Measurements from ENCODE around the gene PHLDB1. TPM values are rescaled to one million over a fixed set of nuclear protein-coding genes. Genes with fewer than 3 reads are reported as not detected.

PHLDB1 gene
- total RNA-seq, 2 donors from 2014 or later, result 60.1 to 88.6 TPM

DNA sequence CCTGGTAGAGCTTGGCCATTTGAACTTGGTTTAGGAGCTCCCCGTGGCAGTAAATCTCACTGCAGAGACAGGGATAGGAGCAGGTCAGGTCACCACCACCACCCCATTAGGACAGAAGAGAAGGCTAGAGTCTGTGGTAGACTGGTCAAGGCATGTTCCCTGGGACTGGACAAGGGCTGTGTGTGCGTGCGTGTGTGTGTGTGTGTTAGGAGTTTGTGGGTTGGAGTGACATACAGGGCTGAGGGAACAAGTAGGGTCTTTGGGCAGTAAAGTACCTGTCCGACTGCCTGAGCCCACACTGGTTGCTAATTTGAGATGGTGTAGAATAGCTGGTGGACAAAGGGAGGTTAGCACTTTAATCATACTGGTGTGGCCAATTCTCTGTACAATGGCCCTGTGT, 56.0 kb downstream of the PHLDB1 start:
- Histone ChIP-seq H3K27me3 (no peaks in the 10 kb centered on the region), H3K36me3 (no peaks in the 10 kb centered on the region), H3K9ac (ENCODE audit: low read depth in 2 of 2, low read length in 2 of 2) (no peak overlapping the region), H3K27ac (no peak overlapping the region), H3K9me3 (no peaks in the 10 kb centered on the region), H3K4me3 (no peak overlapping the region), H3K4me1 (peaks cover 4% of the 10 kb centered on the region)
- TF ChIP-seq, protein P1, sequence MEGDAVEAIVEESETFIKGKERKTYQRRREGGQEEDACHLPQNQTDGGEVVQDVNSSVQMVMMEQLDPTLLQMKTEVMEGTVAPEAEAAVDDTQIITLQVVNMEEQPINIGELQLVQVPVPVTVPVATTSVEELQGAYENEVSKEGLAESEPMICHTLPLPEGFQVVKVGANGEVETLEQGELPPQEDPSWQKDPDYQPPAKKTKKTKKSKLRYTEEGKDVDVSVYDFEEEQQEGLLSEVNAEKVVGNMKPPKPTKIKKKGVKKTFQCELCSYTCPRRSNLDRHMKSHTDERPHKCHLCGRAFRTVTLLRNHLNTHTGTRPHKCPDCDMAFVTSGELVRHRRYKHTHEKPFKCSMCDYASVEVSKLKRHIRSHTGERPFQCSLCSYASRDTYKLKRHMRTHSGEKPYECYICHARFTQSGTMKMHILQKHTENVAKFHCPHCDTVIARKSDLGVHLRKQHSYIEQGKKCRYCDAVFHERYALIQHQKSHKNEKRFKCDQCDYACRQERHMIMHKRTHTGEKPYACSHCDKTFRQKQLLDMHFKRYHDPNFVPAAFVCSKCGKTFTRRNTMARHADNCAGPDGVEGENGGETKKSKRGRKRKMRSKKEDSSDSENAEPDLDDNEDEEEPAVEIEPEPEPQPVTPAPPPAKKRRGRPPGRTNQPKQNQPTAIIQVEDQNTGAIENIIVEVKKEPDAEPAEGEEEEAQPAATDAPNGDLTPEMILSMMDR (IDR thresholded peaks at IDR 0.05), result no peak
- intact Hi-C loops (cut with DNase I), result no loop called here
- DNase-seq, result no peak

DNA sequence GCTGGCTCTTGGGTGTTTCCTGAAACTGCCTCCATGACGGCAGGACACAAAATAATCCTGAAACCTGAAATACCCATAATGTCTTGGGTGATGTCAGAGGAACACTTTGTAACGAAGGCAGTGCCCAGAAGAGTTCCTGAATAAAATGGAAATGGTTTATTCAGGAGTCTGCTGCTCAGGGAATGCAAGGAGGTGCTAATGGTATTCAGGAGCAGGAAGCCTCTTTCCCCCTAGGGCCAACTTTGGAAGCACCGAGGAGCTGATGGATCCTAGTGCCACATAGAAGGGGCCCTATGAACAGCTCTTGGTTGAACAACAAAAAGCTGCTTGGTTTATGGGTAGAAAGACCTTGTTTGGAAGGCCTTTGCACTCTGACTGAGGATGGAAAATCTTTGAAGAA, 56.5 kb downstream of the PHLDB1 start:
- DNase-seq, result no peak
- H3K27me3 ChIP-seq, result no peaks in the 10 kb centered on the region
- no peak overlapping the region for H3K27ac ChIP-seq
- H3K9ac ChIP-seq (ENCODE audit: low read depth in 2 of 2, low read length in 2 of 2), result no peak overlapping the region
- TF ChIP-seq, protein P1 (IDR thresholded peaks at IDR 0.05), result no peak
- intact Hi-C loops (cut with DNase I), result no loop called here
- H3K9me3 ChIP-seq, result no peaks in the 10 kb centered on the region
- H3K36me3 ChIP-seq, result no peaks in the 10 kb centered on the region
- H3K4me1 ChIP-seq, result peaks cover 4% of the 10 kb centered on the region
- H3K4me3 ChIP-seq, result no peak overlapping the region

DNA sequence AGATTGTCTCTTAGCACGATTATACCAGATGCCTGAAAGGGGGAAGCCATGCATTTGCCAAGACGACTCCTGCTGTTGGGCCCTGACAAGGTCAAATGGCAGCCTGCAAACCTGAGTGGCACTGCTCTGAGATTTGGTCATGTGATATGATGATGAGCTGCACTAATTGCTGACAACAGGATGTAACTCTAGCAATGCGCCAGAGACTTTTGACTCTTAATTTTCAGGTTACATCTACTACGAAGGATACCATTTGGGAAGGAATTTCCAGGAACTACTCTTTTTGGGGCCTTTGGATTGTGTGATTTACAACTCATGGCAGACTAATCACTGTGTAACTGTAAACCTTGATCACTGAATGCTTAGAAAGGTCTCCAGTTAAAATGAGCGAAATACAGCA, 59.0 kb downstream of the PHLDB1 start:
- no peaks in the 10 kb centered on the region for H3K4me1 ChIP-seq
- no peak overlapping the region for H3K27ac ChIP-seq
- no peak for DNase-seq
- TF ChIP-seq, protein P1 (IDR thresholded peaks at IDR 0.05), result no peak
- no peak overlapping the region for H3K9ac ChIP-seq (ENCODE audit: low read depth in 2 of 2, low read length in 2 of 2)
- H3K4me3 ChIP-seq, result no peak overlapping the region
- no peaks in the 10 kb centered on the region for H3K36me3 ChIP-seq
- intact Hi-C loops (cut with DNase I), result no loop called here
- no peaks in the 10 kb centered on the region for H3K9me3 ChIP-seq
- no peaks in the 10 kb centered on the region for H3K27me3 ChIP-seq

DNA sequence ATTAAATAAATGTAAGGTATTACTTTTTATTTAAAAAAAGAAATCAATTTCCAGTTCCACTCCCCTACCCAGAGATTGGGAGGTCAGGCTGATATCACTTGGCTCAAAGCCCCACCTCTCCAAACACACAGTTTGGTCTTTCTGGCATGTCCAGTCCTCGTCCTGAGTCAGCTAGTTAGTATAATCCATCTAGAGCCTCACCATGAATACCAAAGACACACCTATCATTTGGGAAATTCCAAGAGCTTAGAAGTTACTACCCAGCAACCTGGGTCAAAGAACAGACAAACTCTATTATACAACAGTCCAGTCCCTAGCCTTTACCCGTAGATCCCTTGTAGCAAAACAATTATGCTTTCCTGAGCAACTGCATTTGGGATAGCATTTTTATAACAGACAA, 62.6 kb downstream of the PHLDB1 start:
- TF ChIP-seq, protein P1 (IDR thresholded peaks at IDR 0.05), result no peak
- Histone ChIP-seq H3K9me3 (no peaks in the 10 kb centered on the region), H3K4me1 (no peaks in the 10 kb centered on the region), H3K9ac (ENCODE audit: low read depth in 2 of 2, low read length in 2 of 2) (no peak overlapping the region), H3K27ac (no peak overlapping the region), H3K4me3 (no peak overlapping the region), H3K36me3 (no peaks in the 10 kb centered on the region), H3K27me3 (no peaks in the 10 kb centered on the region)
- intact Hi-C loops (cut with DNase I), result no loop called here
- DNase-seq, result no peak

DNA sequence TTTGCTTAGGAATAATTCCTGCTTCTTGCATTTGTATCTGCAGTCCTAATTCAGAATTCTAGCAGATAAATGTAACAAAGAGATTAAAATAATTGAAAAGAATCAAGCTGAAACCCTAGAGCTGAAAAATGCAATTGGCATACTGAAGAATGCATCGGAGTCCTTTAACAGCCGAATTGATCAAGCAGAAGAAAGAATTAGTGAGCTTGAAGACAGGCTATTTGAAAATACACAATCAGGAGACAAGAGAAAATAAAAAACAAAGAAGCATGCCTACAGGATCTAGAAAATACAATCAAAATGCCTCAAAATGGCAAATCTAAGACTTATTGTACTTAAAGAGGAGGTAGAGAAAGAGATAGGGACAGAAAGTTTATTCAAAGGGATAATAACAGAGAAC, 63.8 kb downstream of the PHLDB1 start:
- DNase-seq, result no peak
- no peak overlapping the region for H3K9ac ChIP-seq (ENCODE audit: low read depth in 2 of 2, low read length in 2 of 2)
- intact Hi-C loops (cut with DNase I), result no loop called here

More for the DNA sequence above, 63.8 kb downstream of the PHLDB1 start:
- Histone ChIP-seq H3K36me3 (no peaks in the 10 kb centered on the region), H3K9me3 (no peaks in the 10 kb centered on the region), H3K4me3 (no peak overlapping the region), H3K4me1 (no peaks in the 10 kb centered on the region), H3K27me3 (no peaks in the 10 kb centered on the region), H3K27ac (no peak overlapping the region)
- TF ChIP-seq, protein P1 (IDR thresholded peaks at IDR 0.05), result no peak

Measured in colonic mucosa (tissue), 4 donors.